Measurements from ENCODE around the gene LSM2. TPM values are rescaled to one million over a fixed set of nuclear protein-coding genes. Genes with fewer than 3 reads are reported as not detected.
"Not testable (repeated sequence)": the region's sequence is repeated elsewhere in the genome, so short reads cannot be mapped to it uniquely, and the experiment has no call there.

LSM2 gene
- total and polyA plus RNA-seq, 7 donors = 19.5 to 92.1 (median 35.3) TPM

DNA sequence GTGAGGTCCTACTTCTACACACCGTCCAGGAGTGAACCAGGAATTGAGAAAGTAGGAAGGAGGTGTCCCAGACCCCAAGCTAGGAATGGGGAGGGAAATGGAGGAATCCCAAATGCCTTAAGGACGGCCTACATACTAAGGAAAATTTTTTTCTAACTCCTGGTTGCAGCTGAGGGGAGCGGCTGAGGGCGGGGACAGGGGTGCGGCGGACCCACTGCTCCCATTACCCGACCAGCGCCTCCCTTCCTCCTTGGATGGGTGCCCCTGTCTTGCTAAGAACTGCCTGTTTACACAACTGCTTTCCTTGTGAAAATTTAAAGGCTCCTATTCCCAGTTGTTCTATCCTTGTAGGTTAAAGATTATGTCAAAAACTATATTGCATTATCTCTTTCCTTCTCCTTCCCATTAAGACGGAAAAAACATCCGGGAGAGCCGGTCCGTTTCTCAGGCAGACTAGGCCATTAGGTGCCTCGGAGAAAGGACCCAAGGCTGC is 20.1 kb upstream of the LSM2 start:
- TF ChIP-seq, protein P1, sequence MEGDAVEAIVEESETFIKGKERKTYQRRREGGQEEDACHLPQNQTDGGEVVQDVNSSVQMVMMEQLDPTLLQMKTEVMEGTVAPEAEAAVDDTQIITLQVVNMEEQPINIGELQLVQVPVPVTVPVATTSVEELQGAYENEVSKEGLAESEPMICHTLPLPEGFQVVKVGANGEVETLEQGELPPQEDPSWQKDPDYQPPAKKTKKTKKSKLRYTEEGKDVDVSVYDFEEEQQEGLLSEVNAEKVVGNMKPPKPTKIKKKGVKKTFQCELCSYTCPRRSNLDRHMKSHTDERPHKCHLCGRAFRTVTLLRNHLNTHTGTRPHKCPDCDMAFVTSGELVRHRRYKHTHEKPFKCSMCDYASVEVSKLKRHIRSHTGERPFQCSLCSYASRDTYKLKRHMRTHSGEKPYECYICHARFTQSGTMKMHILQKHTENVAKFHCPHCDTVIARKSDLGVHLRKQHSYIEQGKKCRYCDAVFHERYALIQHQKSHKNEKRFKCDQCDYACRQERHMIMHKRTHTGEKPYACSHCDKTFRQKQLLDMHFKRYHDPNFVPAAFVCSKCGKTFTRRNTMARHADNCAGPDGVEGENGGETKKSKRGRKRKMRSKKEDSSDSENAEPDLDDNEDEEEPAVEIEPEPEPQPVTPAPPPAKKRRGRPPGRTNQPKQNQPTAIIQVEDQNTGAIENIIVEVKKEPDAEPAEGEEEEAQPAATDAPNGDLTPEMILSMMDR (IDR thresholded peaks at IDR 0.05) = no peak
- H3K27ac ChIP-seq = peak overlapping the region; percentile 91
- H3K9me3 ChIP-seq = no peaks in the 10 kb centered on the region
- peaks cover 32% of the 10 kb centered on the region for H3K4me1 ChIP-seq
- no peaks in the 10 kb centered on the region for H3K36me3 ChIP-seq (ENCODE audit: insufficient read depth in 1 of 2, low read depth in 1 of 2)
- intact Hi-C loops (cut with DNase I) = loop anchor here in 1 of 2 donors (2.0 kb wide), 1 partner anchor 32 kb away; the partner anchor contains the start of gene VARS1
- H3K27me3 ChIP-seq (ENCODE audit: insufficient read depth in 3 of 3, low read length in 2 of 3) = no peaks in the 10 kb centered on the region
- WGBS, 3 donors = 0 to 1% (median 0%) methylated on average over 13 of the region's 13 CpGs
- DNase-seq (peak; percentile 87 to 93), ATAC-seq (peak; percentile 15 to 29 (median 16))
- H3K4me3 ChIP-seq = peak overlapping the region; percentile 81

DNA sequence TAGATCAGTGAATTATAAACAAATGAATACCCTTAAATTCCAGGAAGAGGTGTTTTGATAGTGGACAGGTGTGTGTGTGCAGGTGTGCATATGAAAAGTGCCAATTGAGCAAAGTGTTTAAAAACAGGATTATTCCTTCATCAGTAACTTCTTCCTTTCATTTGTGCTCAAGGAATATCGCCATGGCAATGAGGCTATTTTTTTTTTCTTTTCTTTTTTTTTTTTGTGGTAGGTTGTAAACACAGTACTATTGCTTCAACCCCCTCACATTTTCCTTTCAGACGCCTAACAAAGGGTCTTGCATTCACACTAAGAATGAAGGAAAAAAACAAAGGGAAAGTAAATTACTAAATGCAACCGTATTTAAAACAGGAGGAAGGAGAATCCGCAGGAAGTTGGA is 18.8 kb upstream of the LSM2 start:
- Histone ChIP-seq H3K9me3 (no peaks in the 10 kb centered on the region), H3K27me3 (ENCODE audit: insufficient read depth in 3 of 3, low read length in 2 of 3) (no peaks in the 10 kb centered on the region), H3K27ac (peak overlapping the region; percentile 91), H3K4me3 (no peak overlapping the region), H3K36me3 (ENCODE audit: insufficient read depth in 1 of 2, low read depth in 1 of 2) (no peaks in the 10 kb centered on the region), H3K4me1 (peaks cover 33% of the 10 kb centered on the region)
- TF ChIP-seq, protein P1 (IDR thresholded peaks at IDR 0.05) = no peak
- ATAC-seq (no peak), DNase-seq (no peak)
- intact Hi-C loops (cut with DNase I) = no loop called here
- 74 to 81% (median 75%) methylated on average over 4 of the region's 4 CpGs for WGBS, 3 donors

DNA sequence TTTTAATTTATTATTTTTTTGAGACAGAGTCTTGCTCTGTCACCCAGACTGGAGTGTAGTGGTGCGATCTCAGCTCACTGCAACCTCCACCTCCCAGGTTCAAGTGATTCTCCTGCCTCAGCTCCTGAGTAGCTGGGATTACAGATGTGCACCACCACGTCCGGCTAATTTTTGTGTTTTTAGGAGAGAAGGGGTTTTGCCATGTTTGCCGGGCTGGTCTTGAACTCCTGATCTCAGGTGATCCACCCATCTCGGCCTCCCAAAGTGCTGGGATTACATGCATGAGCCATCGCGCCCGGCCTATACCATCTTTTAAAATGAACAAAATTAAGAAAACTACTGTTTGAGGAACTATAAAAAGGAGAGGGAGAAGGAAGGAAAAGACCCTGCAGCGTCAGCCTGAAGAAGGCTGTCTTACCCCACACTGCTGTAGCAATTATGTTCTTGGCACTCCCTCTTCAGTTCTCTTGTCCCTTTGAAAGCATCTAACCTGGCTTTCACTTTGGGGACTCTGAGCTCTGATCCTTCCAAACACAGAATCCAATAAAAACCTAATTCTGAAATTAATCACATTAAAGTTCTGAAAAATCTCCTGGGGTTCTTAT is 16.9 kb upstream of the LSM2 start:
- H3K36me3 ChIP-seq (ENCODE audit: insufficient read depth in 1 of 2, low read depth in 1 of 2); intact Hi-C loops (cut with DNase I); DNase-seq; H3K4me3 ChIP-seq; ATAC-seq; H3K9me3 ChIP-seq; H3K27me3 ChIP-seq (ENCODE audit: insufficient read depth in 3 of 3, low read length in 2 of 3): not testable (repeated sequence)
- WGBS, 3 donors = 86 to 94% (median 87%) methylated on average over 9 of the region's 9 CpGs
- H3K27ac ChIP-seq = peak overlapping the region; percentile 91
- peaks cover 47% of the 10 kb centered on the region for H3K4me1 ChIP-seq

DNA sequence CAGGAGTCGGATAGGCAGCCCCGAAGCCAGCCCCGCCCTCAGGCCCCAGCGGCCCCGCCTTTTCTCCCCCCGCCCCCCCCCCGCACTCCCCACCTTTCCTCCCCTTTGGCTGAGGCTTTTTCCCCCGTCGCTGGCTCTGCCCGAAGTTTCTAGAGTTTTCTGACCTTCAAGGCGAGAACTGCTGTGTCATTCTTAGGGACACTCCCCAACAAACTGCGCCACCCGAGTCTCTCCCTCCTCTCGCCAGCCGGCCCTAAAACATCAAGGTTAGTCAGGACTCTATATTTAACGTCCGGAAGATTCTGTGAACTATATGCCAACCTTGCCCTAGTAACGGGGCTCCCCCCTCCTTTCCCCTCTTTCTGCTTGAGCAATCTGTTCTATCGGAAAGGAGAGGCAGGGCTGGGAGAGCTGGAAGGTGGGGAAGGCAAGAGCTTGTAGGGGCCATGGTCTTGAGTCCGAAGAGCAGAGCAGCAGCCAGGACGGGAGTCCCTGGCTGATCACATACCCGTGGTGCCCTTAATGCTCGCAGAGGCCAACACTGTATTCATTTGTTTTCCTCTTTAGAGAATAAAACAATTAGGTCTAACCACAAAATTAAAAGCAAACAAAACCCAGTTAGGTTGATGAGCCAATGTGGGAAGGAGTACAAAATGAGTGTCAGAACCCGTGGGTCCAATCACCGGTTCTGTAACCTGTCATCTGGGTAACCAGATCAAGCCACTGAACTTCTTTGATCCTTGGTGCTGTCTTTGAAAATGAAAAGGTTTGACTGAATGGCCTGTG is 15.5 kb upstream of the LSM2 start:
- Histone ChIP-seq H3K36me3 (ENCODE audit: insufficient read depth in 1 of 2, low read depth in 1 of 2) (no peaks in the 10 kb centered on the region), H3K27ac (peak overlapping the region; percentile 91), H3K27me3 (ENCODE audit: insufficient read depth in 3 of 3, low read length in 2 of 3) (no peaks in the 10 kb centered on the region), H3K9me3 (no peaks in the 10 kb centered on the region), H3K4me1 (peaks cover 47% of the 10 kb centered on the region), H3K4me3 (peak overlapping the region; percentile 64)
- DNase-seq (peak; percentile 87 to 94), ATAC-seq (peak; percentile 75 to 82 (median 80))
- WGBS, 3 donors = 1 to 2% (median 2%) methylated on average over 18 to 25 of the region's 25 CpGs
- TF ChIP-seq, protein P1 (IDR thresholded peaks at IDR 0.05) = no peak
- intact Hi-C loops (cut with DNase I) = no loop called here

All from psoas muscle (tissue), 8 donors.